ENCODE results near the gene ANXA9.

The ANXA9 gene

DNA sequence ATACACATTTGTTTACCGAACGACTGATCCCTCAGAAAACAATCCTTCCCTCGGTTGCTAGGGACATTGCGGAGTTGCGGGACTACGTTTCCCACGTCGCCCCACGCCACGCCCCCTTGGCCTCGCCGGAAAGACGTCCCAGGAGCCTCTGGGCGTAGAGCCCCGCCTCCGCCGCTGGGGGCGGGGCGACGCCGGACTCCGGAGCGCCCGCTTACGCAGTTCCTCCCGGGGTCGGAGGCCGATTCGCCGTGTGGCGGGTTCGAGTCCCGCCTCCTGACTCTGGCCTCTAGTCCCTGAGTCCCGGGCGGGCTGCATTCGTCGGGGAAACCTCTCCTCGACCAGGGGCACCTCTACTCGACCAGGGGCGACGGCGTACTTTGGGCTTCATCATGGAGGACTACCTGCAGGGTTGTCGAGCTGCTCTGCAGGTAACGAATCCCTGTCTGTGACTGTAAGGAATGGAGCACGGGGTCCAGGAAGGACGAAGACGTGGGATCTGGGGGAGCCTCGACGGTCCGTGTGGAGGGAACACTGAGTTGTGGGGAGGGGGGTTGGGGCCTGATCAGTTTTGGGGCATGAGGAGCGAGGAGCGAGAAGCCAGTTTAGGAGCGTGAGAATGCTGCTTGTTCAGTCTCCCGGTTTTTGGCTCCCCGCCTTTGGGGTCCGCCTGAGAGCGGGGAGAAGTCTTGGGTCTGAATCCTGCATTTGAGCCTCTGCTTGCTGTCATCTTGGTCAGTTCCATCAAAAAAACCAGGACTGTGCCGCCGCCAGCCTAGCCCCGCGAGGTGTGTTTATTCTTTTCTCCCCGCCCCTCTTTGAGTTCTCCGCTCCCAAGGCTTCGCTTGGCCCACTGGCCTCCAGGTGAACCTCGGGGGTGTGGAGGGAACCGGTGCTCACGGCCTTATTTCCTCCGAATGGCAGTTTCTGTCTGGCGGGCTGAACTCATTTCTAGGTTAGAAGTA, 26.4 kb downstream of the ANXA9 start, which contains the start of gene PRUNE1 (continued):
- TF ChIP-seq, protein P1, sequence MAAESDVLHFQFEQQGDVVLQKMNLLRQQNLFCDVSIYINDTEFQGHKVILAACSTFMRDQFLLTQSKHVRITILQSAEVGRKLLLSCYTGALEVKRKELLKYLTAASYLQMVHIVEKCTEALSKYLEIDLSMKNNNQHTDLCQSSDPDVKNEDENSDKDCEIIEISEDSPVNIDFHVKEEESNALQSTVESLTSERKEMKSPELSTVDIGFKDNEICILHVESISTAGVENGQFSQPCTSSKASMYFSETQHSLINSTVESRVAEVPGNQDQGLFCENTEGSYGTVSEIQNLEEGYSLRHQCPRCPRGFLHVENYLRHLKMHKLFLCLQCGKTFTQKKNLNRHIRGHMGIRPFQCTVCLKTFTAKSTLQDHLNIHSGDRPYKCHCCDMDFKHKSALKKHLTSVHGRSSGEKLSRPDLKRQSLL (tag by site-specific recombination; IDR thresholded peaks at IDR 0.05) = no peak
- TF ChIP-seq ZNF792 (tag by site-specific recombination; IDR thresholded peaks at IDR 0.05) (no peak), ZSCAN16 (tag by site-specific recombination; IDR thresholded peaks at IDR 0.05) (no peak), SCRT1 (tag by site-specific recombination; IDR thresholded peaks at IDR 0.05; ENCODE audit: borderline replicate concordance) (no peak), HOXD13 (CRISPR knock-in tag; IDR thresholded peaks at IDR 0.05; ENCODE audit: borderline replicate concordance) (no peak), ZNF335 (tag by site-specific recombination; conservative IDR thresholded peaks at IDR 0.05) (peak; percentile 94), ZNF623 (tag by site-specific recombination; IDR thresholded peaks at IDR 0.05) (no peak), ZNF600 (tag by site-specific recombination; IDR thresholded peaks at IDR 0.05) (peak; percentile 92), MEIS1 (CRISPR knock-in tag; IDR thresholded peaks at IDR 0.05; ENCODE audit: borderline replicate concordance) (no peak), ZNF184 (tag by site-specific recombination; IDR thresholded peaks at IDR 0.05) (peak; percentile 64; the same call in 1 of the 2 replicates), ZNF426 (tag by site-specific recombination; IDR thresholded peaks at IDR 0.05) (no peak), ZNF747 (tag by site-specific recombination; IDR thresholded peaks at IDR 0.05) (no peak), ZNF560 (tag by site-specific recombination; IDR thresholded peaks at IDR 0.05; ENCODE audit: borderline replicate concordance) (no peak), ZNF19 (tag by site-specific recombination; IDR thresholded peaks at IDR 0.05; ENCODE audit: low read depth) (no peak), KLF7 (tag by site-specific recombination; IDR thresholded peaks at IDR 0.05; ENCODE audit: borderline replicate concordance) (no peak), ZNF626 (tag by site-specific recombination; IDR thresholded peaks at IDR 0.05) (no peak), ZNF311 (tag by site-specific recombination; IDR thresholded peaks at IDR 0.05; ENCODE audit: borderline replicate concordance) (no peak), ZBTB20 (tag by site-specific recombination; IDR thresholded peaks at IDR 0.05) (peak; percentile 95), ZNF23 (tag by site-specific recombination; IDR thresholded peaks at IDR 0.05; ENCODE audit: borderline replicate concordance) (no peak), ZNF133 (tag by site-specific recombination; IDR thresholded peaks at IDR 0.05) (no peak)
- TF ChIP-seq, protein P2, sequence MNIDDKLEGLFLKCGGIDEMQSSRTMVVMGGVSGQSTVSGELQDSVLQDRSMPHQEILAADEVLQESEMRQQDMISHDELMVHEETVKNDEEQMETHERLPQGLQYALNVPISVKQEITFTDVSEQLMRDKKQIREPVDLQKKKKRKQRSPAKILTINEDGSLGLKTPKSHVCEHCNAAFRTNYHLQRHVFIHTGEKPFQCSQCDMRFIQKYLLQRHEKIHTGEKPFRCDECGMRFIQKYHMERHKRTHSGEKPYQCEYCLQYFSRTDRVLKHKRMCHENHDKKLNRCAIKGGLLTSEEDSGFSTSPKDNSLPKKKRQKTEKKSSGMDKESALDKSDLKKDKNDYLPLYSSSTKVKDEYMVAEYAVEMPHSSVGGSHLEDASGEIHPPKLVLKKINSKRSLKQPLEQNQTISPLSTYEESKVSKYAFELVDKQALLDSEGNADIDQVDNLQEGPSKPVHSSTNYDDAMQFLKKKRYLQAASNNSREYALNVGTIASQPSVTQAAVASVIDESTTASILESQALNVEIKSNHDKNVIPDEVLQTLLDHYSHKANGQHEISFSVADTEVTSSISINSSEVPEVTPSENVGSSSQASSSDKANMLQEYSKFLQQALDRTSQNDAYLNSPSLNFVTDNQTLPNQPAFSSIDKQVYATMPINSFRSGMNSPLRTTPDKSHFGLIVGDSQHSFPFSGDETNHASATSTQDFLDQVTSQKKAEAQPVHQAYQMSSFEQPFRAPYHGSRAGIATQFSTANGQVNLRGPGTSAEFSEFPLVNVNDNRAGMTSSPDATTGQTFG (tag by site-specific recombination; IDR thresholded peaks at IDR 0.05; ENCODE audit: borderline replicate concordance) = no peak
- TF ChIP-seq, protein P3, sequence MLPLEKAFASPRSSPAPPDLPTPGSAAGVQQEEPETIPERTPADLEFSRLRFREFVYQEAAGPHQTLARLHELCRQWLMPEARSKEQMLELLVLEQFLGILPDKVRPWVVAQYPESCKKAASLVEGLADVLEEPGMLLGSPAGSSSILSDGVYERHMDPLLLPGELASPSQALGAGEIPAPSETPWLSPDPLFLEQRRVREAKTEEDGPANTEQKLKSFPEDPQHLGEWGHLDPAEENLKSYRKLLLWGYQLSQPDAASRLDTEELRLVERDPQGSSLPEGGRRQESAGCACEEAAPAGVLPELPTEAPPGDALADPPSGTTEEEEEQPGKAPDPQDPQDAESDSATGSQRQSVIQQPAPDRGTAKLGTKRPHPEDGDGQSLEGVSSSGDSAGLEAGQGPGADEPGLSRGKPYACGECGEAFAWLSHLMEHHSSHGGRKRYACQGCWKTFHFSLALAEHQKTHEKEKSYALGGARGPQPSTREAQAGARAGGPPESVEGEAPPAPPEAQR (tag by site-specific recombination; IDR thresholded peaks at IDR 0.05) = no peak
- TF ChIP-seq, protein P4, sequence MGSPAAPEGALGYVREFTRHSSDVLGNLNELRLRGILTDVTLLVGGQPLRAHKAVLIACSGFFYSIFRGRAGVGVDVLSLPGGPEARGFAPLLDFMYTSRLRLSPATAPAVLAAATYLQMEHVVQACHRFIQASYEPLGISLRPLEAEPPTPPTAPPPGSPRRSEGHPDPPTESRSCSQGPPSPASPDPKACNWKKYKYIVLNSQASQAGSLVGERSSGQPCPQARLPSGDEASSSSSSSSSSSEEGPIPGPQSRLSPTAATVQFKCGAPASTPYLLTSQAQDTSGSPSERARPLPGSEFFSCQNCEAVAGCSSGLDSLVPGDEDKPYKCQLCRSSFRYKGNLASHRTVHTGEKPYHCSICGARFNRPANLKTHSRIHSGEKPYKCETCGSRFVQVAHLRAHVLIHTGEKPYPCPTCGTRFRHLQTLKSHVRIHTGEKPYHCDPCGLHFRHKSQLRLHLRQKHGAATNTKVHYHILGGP (tag by site-specific recombination; IDR thresholded peaks at IDR 0.05) = no peak
- TF ChIP-seq, protein P5, sequence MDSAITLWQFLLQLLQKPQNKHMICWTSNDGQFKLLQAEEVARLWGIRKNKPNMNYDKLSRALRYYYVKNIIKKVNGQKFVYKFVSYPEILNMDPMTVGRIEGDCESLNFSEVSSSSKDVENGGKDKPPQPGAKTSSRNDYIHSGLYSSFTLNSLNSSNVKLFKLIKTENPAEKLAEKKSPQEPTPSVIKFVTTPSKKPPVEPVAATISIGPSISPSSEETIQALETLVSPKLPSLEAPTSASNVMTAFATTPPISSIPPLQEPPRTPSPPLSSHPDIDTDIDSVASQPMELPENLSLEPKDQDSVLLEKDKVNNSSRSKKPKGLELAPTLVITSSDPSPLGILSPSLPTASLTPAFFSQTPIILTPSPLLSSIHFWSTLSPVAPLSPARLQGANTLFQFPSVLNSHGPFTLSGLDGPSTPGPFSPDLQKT (IDR thresholded peaks at IDR 0.05; ENCODE audit: borderline replicate concordance, low read depth, low read length) = no peak; the same call in 1 of the 2 replicates
- TF ChIP-seq, protein P6, sequence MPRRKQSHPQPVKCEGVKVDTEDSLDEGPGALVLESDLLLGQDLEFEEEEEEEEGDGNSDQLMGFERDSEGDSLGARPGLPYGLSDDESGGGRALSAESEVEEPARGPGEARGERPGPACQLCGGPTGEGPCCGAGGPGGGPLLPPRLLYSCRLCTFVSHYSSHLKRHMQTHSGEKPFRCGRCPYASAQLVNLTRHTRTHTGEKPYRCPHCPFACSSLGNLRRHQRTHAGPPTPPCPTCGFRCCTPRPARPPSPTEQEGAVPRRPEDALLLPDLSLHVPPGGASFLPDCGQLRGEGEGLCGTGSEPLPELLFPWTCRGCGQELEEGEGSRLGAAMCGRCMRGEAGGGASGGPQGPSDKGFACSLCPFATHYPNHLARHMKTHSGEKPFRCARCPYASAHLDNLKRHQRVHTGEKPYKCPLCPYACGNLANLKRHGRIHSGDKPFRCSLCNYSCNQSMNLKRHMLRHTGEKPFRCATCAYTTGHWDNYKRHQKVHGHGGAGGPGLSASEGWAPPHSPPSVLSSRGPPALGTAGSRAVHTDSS (tag by site-specific recombination; IDR thresholded peaks at IDR 0.05) = no peak
- TF ChIP-seq, protein P7, sequence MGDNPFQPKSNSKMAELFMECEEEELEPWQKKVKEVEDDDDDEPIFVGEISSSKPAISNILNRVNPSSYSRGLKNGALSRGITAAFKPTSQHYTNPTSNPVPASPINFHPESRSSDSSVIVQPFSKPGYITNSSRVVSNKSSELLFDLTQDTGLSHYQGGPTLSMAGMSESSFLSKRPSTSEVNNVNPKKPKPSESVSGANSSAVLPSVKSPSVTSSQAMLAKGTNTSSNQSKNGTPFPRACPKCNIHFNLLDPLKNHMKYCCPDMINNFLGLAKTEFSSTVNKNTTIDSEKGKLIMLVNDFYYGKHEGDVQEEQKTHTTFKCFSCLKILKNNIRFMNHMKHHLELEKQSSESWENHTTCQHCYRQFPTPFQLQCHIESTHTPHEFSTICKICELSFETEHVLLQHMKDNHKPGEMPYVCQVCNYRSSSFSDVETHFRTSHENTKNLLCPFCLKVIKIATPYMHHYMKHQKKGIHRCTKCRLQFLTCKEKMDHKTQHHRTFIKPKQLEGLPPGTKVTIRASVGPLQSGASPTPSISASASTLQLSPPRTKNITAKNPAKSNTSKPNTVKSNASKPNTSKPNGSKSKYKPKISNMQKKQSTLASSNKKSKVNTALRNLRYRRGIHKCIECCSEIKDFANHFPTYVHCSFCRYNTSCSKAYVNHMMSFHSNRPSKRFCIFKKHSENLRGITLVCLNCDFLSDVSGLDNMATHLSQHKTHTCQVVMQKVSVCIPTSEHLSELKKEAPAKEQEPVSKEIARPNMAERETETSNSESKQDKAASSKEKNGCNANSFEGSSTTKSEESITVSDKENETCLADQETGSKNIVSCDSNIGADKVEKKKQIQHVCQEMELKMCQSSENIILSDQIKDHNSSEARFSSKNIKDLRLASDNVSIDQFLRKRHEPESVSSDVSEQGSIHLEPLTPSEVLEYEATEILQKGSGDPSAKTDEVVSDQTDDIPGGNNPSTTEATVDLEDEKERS (tag by site-specific recombination; IDR thresholded peaks at IDR 0.05) = no peak
